ENCODE measurements around the gene NEU1. TPM values are rescaled to one million over a fixed set of nuclear protein-coding genes. Genes with fewer than 3 reads are reported as not detected.
A peak's percentile ranks its signal among the peaks of the same experiment; 100 is the strongest.

NEU1 gene
- total and polyA plus RNA-seq, 4 donors = 27.6 to 42.4 (median 34.8) TPM

- Histone ChIP-seq H3K4me3 (ENCODE audit: low read depth in 1 of 3, low read length in 3 of 3) (peak overlapping the region in 2 of 3 donors; percentile 46 to 94), H3K9ac (ENCODE audit: low read depth in 1 of 2, low read length in 2 of 2) (no peak overlapping the region), H3K27ac (ENCODE audit: low read depth in 1 of 2, low read length in 2 of 2) (peak overlapping the region; percentile 36 to 54), H3K36me3 (ENCODE audit: control insufficient read depth in 4 of 4, insufficient read depth in 3 of 4, low read depth in 1 of 4, low read length in 3 of 4) (peaks cover 0 to 17% (median 7%) of the 10 kb centered on the region in 4 donors), H3K9me3 (ENCODE audit: control insufficient read depth in 4 of 4, low read length in 3 of 4) (no peaks in the 10 kb centered on the region), H3K27me3 (ENCODE audit: control insufficient read depth in 4 of 4, insufficient read depth in 4 of 4, low read length in 3 of 4) (no peaks in the 10 kb centered on the region), H3K4me1 (ENCODE audit: control insufficient read depth in 4 of 4, insufficient read depth in 4 of 4, low read length in 3 of 4) (peaks cover 10 to 36% (median 18%) of the 10 kb centered on the region in 4 donors)
- TF ChIP-seq JUND (IDR thresholded peaks at IDR 0.05) (no peak), FOXA2 (IDR thresholded peaks at IDR 0.05) (no peak), NR2F2 (IDR thresholded peaks at IDR 0.05) (no peak), MAX (IDR thresholded peaks at IDR 0.05) (no peak), SP1 (IDR thresholded peaks at IDR 0.05) (no peak), YY1 (IDR thresholded peaks at IDR 0.05) (no peak), RXRA (IDR thresholded peaks at IDR 0.05) (no peak)
- WGBS = 5% methylated on average over 57 of the region's 62 CpGs
- no peak for DNase-seq (ENCODE audit: low spot score)
Observed at GRCh38 chr6:31896856-31897611, 34.4 kb upstream of the NEU1 start.

GRCh38 chr6:31896493-31896855 is 33.9 kb upstream of the NEU1 start:
- peaks cover 10 to 36% (median 18%) of the 10 kb centered on the region in 4 donors for H3K4me1 ChIP-seq (ENCODE audit: control insufficient read depth in 4 of 4, insufficient read depth in 4 of 4, low read length in 3 of 4)
- no peak overlapping the region for H3K4me3 ChIP-seq (ENCODE audit: low read depth in 1 of 3, low read length in 3 of 3)
- no peak overlapping the region for H3K9ac ChIP-seq (ENCODE audit: low read depth in 1 of 2, low read length in 2 of 2)
- H3K27me3 ChIP-seq (ENCODE audit: control insufficient read depth in 4 of 4, insufficient read depth in 4 of 4, low read length in 3 of 4) = no peaks in the 10 kb centered on the region
- peaks cover 0 to 20% (median 10%) of the 10 kb centered on the region in 4 donors for H3K36me3 ChIP-seq (ENCODE audit: control insufficient read depth in 4 of 4, insufficient read depth in 3 of 4, low read depth in 1 of 4, low read length in 3 of 4)
- no peak for DNase-seq (ENCODE audit: low spot score)
- H3K9me3 ChIP-seq (ENCODE audit: control insufficient read depth in 4 of 4, low read length in 3 of 4) = no peaks in the 10 kb centered on the region
- WGBS = 68% methylated on average over 4 of the region's 4 CpGs
- TF ChIP-seq NR2F2 (IDR thresholded peaks at IDR 0.05) (no peak), ZBTB33 (IDR thresholded peaks at IDR 0.05) (no peak), REST (IDR thresholded peaks at IDR 0.05) (no peak), ATF3 (IDR thresholded peaks at IDR 0.05) (no peak), RXRA (IDR thresholded peaks at IDR 0.05) (no peak), MAX (IDR thresholded peaks at IDR 0.05) (no peak), HNF4A (conservative IDR thresholded peaks at IDR 0.05) (no peak), HNF4G (IDR thresholded peaks at IDR 0.05) (no peak), GABPA (IDR thresholded peaks at IDR 0.05 in 1 of 2, conservative IDR thresholded peaks at IDR 0.05 in 1 of 2) (no peak), YY1 (IDR thresholded peaks at IDR 0.05) (no peak), TAF1 (conservative IDR thresholded peaks at IDR 0.05) (no peak), FOXA2 (IDR thresholded peaks at IDR 0.05) (no peak), JUND (IDR thresholded peaks at IDR 0.05) (no peak), RAD21 (IDR thresholded peaks at IDR 0.05) (no peak)
- H3K27ac ChIP-seq (ENCODE audit: low read depth in 1 of 2, low read length in 2 of 2) = peak overlapping the region; percentile 36 to 54
